H9 (cell line): ENCODE results near the gene KRTAP10-6. TPM values are rescaled to one million over a fixed set of nuclear protein-coding genes. Genes with fewer than 3 reads are reported as not detected.

Source experiments
- DNase-seq: peaks from one replicate; pipeline ENCODE4 v3.0.0-alpha.2; 2017
- H2AFZ ChIP-seq: one replicate; pipeline ENCODE4 v1.6.1; 2013; ENCODE audit warnings: mild to moderate bottlenecking, low read length, control low read depth, moderate library complexity
- H2AK5ac ChIP-seq: 2 replicates; pipeline ENCODE4 v1.6.1; 2013; ENCODE audit warnings: low read length, control low read depth, mixed read lengths; ENCODE audit not compliant: insufficient read length
- H2BK120ac ChIP-seq: one replicate; pipeline ENCODE4 v1.6.1; 2013; ENCODE audit warnings: low read depth, mild to moderate bottlenecking, low read length, control low read depth, inconsistent platforms; ENCODE audit not compliant: poor library complexity, severe bottlenecking
- H2BK12ac ChIP-seq: 2 replicates; pipeline ENCODE4 v1.6.1; 2013; ENCODE audit warnings: low read length, control low read depth, mixed read lengths, low read depth; ENCODE audit not compliant: insufficient read length
- H2BK15ac ChIP-seq: 2 replicates; pipeline ENCODE4 v1.6.1; 2013; ENCODE audit warnings: low read depth, low read length, control low read depth
- H2BK20ac ChIP-seq: one replicate; pipeline ENCODE4 v1.6.1; 2013; ENCODE audit warnings: low read depth, mild to moderate bottlenecking, low read length, control low read depth, inconsistent platforms; ENCODE audit not compliant: poor library complexity, severe bottlenecking
- H2BK5ac ChIP-seq: 2 replicates; pipeline ENCODE4 v1.6.1; 2013; ENCODE audit warnings: low read length, control low read depth, mixed read lengths; ENCODE audit not compliant: insufficient read length
- H3K14ac ChIP-seq: 2 replicates; pipeline ENCODE4 v1.6.1; 2013; ENCODE audit warnings: low read length, control low read depth; ENCODE audit not compliant: insufficient read depth
- H3K18ac ChIP-seq: 2 replicates; pipeline ENCODE4 v1.6.1; 2013; ENCODE audit warnings: low read depth, mild to moderate bottlenecking, mixed read lengths, low read length, control low read depth; ENCODE audit not compliant: insufficient read length
- H3K23ac ChIP-seq: 2 replicates; pipeline ENCODE4 v1.6.1; 2013; ENCODE audit warnings: low read length, control low read depth, mixed read lengths, low read depth; ENCODE audit not compliant: insufficient read length
- H3K23me2 ChIP-seq: 2 replicates; pipeline ENCODE4 v1.6.1; 2013; ENCODE audit warnings: low read depth, mild to moderate bottlenecking, mixed read lengths, low read length, control low read depth; ENCODE audit not compliant: insufficient read length, poor library complexity, severe bottlenecking
- H3K27ac ChIP-seq: 2 replicates; pipeline ENCODE4 v1.5.1; 2013; ENCODE audit warnings: low read length, control low read depth, mixed read lengths, low read depth; ENCODE audit not compliant: insufficient read length
- H3K27me3 ChIP-seq: 2 replicates; pipeline ENCODE4 v1.6.1; 2013; ENCODE audit warnings: low read length, control low read depth, inconsistent platforms; ENCODE audit not compliant: insufficient read depth
- H3K4ac ChIP-seq: 2 replicates; pipeline ENCODE4 v1.6.1; 2013; ENCODE audit warnings: low read depth, mild to moderate bottlenecking, control low read depth, inconsistent platforms, low read length, moderate library complexity
- H3K4me1 ChIP-seq: 2 replicates; pipeline ENCODE4 v1.6.1; 2013; ENCODE audit warnings: low read length, control low read depth, inconsistent platforms; ENCODE audit not compliant: insufficient read depth
- H3K4me2 ChIP-seq: 2 replicates; pipeline ENCODE4 v1.6.1; 2013; ENCODE audit warnings: low read length, control low read depth, mixed read lengths; ENCODE audit not compliant: insufficient read length, insufficient read depth
- H3K56ac ChIP-seq: 2 replicates; pipeline ENCODE4 v1.6.1; 2013; ENCODE audit warnings: low read depth, mild to moderate bottlenecking, mixed read lengths, low read length, control low read depth; ENCODE audit not compliant: insufficient read length
- H3K79me1 ChIP-seq: 2 replicates; pipeline ENCODE4 v1.6.1; 2013; ENCODE audit warnings: low read depth, mild to moderate bottlenecking, moderate library complexity, low read length, control low read depth, inconsistent platforms; ENCODE audit not compliant: insufficient read depth, poor library complexity, severe bottlenecking
- H3K79me2 ChIP-seq: 2 replicates; pipeline ENCODE4 v1.6.1; 2013; ENCODE audit warnings: low read length, control low read depth, inconsistent platforms; ENCODE audit not compliant: insufficient read depth
- H3K9ac ChIP-seq: 2 replicates; pipeline ENCODE4 v1.6.1; 2013; ENCODE audit warnings: low read length, control low read depth, mixed read lengths; ENCODE audit not compliant: insufficient read length; ENCODE audit errors: extremely low read depth
- H3K9me3 ChIP-seq: one replicate; pipeline ENCODE4 v1.6.1; 2013; ENCODE audit warnings: low read depth, low read length, inconsistent platforms; ENCODE audit not compliant: control insufficient read depth
- H3T11ph ChIP-seq: one replicate; pipeline ENCODE4 v1.6.1; 2013; ENCODE audit warnings: mild to moderate bottlenecking, low read length, control low read depth, inconsistent platforms
- H4K20me1 ChIP-seq: one replicate; pipeline ENCODE4 v1.6.1; 2013; ENCODE audit not compliant: control insufficient read depth, insufficient read length, insufficient read depth
- H4K5ac ChIP-seq: 2 replicates; pipeline ENCODE4 v1.6.1; 2013; ENCODE audit warnings: low read depth, mild to moderate bottlenecking, mixed read lengths, low read length, control low read depth; ENCODE audit not compliant: insufficient read length
- H4K8ac ChIP-seq: replicated peaks from 2 replicates; pipeline ENCODE4 v1.6.1; 2013; ENCODE audit warnings: low read length, control low read depth, mixed read lengths, low read depth; ENCODE audit not compliant: insufficient read length
- H4K91ac ChIP-seq: 2 replicates; pipeline ENCODE4 v1.6.1; 2013; ENCODE audit warnings: low read depth, mild to moderate bottlenecking, moderate library complexity, mixed read lengths, low read length, control low read depth; ENCODE audit not compliant: insufficient read length
- H3K27ac Mint-ChIP-seq, 3 experiments: 2 replicates in 2 of 3; 3 replicates in 1 of 3; pipeline ENCODE4 v1.8.0; 2020 to 2021; ENCODE audit warnings: mixed read lengths in 3 of 3, mild to moderate bottlenecking in 1 of 3, moderate library complexity in 1 of 3
- H3K27me3 Mint-ChIP-seq: 2 replicates; pipeline ENCODE4 v1.8.0; 2021; ENCODE audit warnings: low read depth, mild to moderate bottlenecking, moderate library complexity, mixed read lengths
- H3K36me3 Mint-ChIP-seq, 3 experiments: 2 replicates in 2 of 3; 3 replicates in 1 of 3; pipeline ENCODE4 v1.8.0; 2020 to 2021; ENCODE audit warnings: low read depth in 3 of 3, mixed read lengths in 3 of 3; ENCODE audit not compliant: insufficient read depth in 1 of 3
- H3K4me1 Mint-ChIP-seq, 2 experiments: 2 replicates each; pipeline ENCODE4 v1.8.0; 2020; ENCODE audit warnings: mixed read lengths in 2 of 2
- H3K4me3 Mint-ChIP-seq, 2 experiments: 2 replicates in 1 of 2; 3 replicates in 1 of 2; pipeline ENCODE4 v1.8.0; 2020 to 2021; ENCODE audit warnings: mild to moderate bottlenecking in 2 of 2, mixed read lengths in 2 of 2, moderate library complexity in 1 of 2
- H3K9me3 Mint-ChIP-seq, 2 experiments: 2 replicates in 1 of 2; 3 replicates in 1 of 2; pipeline ENCODE4 v1.8.0; 2020; ENCODE audit warnings: mild to moderate bottlenecking in 2 of 2, mixed read lengths in 2 of 2, moderate library complexity in 1 of 2
- WGBS: extraction: QIAGEN DNeasy Blood & Tissue Kit; methylation state at CpG from one replicate; pipeline ENCODE4 v1.1.7; 2013; ENCODE audit warnings: missing lambda C conversion rate, low lambda C conversion rate, mixed read lengths; ENCODE audit not compliant: insufficient read length; ENCODE audit errors: extremely low coverage; 5-methylcytosine and 5-hydroxymethylcytosine counted together
- total RNA-seq: library from RNA; stranded (reverse); gene quantifications from 2 replicates; pipeline ENCODE4 v1.2.1, GENCODE V29; 2021
- TF ChIP-seq, protein P1 (sequence below): fragments of 200-600 bp; sonication (generic); conservative IDR thresholded peaks from 3 replicates; pipeline ENCODE4 v1.8.0; 2021; ENCODE audit warnings: antibody characterized with exemption, mild to moderate bottlenecking

The KRTAP10-6 gene
- total RNA-seq, 1 experiment from 2014 or later: not detected

DNA sequence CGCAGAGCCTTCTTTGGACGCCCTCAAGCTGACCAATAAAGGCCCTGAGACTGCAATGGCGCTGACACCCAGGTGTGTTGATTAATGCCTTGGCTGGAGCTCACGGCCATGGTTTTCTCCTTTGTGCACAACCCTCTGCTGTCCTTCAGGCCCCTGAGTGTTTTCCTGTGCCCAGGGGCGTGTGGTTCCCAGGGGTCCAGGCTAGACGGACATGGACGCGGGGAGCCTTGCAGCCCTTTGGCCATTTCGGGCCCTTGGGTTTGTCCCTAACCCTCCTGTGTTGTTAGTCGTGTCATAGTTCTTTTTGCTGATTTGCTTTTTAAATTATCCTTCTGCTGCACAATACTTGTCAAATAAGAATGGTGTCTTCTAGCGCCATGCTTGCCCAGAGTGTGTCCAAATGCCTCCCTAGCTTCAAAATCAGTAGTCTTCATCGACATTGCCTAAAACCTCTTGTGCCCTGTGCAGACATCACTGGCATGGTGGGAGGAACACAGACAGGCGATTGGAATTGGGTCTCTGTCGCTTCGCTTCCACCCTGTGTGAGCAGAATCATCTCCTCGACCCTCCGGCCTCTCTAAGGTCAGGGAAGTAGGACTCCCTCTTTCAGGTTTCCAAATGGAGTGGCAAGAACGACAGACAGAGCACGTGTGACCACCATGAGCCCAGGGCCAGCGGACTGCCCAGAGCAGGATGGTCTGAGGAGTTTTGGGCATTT, 16.8 kb downstream of the KRTAP10-6 start:
- Mint-ChIP-seq H3K9me3 (peaks cover 30 to 32% of the 10 kb centered on the region in 2 experiments), H3K27me3 (peaks cover 24% of the 10 kb centered on the region), H3K27ac (no peak overlapping the region), H3K4me1 (peaks cover 9 to 22% of the 10 kb centered on the region in 2 experiments), H3K36me3 (peaks cover 3 to 36% (median 15%) of the 10 kb centered on the region in 3 experiments; a peak in 5 of 7 replicates), H3K4me3 (no peak overlapping the region)
- no peak overlapping the region for H4K8ac ChIP-seq
- H3K79me1 ChIP-seq: no peaks in the 10 kb centered on the region
- no peak overlapping the region for H2BK5ac ChIP-seq
- H3K18ac ChIP-seq: no peak overlapping the region
- no peak overlapping the region for H3T11ph ChIP-seq
- no peaks in the 10 kb centered on the region for H3K23me2 ChIP-seq
- no peaks in the 10 kb centered on the region for H3K4me1 ChIP-seq
- no peak overlapping the region for H4K5ac ChIP-seq
- H3K56ac ChIP-seq: no peak overlapping the region
- TF ChIP-seq, protein P1, sequence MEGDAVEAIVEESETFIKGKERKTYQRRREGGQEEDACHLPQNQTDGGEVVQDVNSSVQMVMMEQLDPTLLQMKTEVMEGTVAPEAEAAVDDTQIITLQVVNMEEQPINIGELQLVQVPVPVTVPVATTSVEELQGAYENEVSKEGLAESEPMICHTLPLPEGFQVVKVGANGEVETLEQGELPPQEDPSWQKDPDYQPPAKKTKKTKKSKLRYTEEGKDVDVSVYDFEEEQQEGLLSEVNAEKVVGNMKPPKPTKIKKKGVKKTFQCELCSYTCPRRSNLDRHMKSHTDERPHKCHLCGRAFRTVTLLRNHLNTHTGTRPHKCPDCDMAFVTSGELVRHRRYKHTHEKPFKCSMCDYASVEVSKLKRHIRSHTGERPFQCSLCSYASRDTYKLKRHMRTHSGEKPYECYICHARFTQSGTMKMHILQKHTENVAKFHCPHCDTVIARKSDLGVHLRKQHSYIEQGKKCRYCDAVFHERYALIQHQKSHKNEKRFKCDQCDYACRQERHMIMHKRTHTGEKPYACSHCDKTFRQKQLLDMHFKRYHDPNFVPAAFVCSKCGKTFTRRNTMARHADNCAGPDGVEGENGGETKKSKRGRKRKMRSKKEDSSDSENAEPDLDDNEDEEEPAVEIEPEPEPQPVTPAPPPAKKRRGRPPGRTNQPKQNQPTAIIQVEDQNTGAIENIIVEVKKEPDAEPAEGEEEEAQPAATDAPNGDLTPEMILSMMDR: no peak
- DNase-seq: no peak
- H3K14ac ChIP-seq: no peak overlapping the region
- H3K9ac ChIP-seq: no peak overlapping the region
- H3K23ac ChIP-seq: no peak overlapping the region
- H2BK120ac ChIP-seq: no peak overlapping the region
- no peaks in the 10 kb centered on the region for H3K27me3 ChIP-seq
- H3K4me2 ChIP-seq: no peak overlapping the region
- H2AK5ac ChIP-seq: no peak overlapping the region
- H2BK15ac ChIP-seq: no peak overlapping the region
- H4K91ac ChIP-seq: no peak overlapping the region
- H3K79me2 ChIP-seq: no peaks in the 10 kb centered on the region
- H2AFZ ChIP-seq: no peak overlapping the region
- H2BK12ac ChIP-seq: no peak overlapping the region
- H3K27ac ChIP-seq: no peak overlapping the region
- no peak overlapping the region for H3K4ac ChIP-seq
- no CpG with 5 or more reads among the region's 20 CpGs for WGBS
- H4K20me1 ChIP-seq: no peaks in the 10 kb centered on the region
- H2BK20ac ChIP-seq: no peak overlapping the region
- no peaks in the 10 kb centered on the region for H3K9me3 ChIP-seq
